ENCODE data around the gene FBXL22.
"Not testable (repeated sequence)": the region's sequence is repeated elsewhere in the genome, so short reads cannot be mapped to it uniquely, and the experiment has no call there.

FBXL22 gene

DNA sequence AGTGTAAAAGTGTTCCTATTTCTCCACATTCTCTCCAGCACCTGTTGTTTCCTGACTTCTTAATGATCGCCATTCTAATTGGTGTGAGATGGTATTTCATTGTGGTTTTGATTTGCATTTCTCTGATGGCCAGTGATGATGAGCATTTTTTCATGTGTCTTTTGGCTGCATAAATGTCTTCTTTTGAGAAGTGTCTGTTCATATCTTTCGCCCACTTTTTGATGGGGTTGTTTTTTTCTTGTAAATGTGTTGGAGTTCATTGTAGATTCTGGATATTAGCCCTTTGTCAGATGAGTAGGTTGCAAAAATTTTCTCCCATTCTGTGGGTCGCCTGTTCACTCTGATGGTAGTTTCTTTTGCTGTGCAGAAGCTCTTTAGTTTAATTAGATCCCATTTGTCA lies 20.4 kb downstream of the FBXL22 start:
- not testable (repeated sequence) for DNase-seq

DNA sequence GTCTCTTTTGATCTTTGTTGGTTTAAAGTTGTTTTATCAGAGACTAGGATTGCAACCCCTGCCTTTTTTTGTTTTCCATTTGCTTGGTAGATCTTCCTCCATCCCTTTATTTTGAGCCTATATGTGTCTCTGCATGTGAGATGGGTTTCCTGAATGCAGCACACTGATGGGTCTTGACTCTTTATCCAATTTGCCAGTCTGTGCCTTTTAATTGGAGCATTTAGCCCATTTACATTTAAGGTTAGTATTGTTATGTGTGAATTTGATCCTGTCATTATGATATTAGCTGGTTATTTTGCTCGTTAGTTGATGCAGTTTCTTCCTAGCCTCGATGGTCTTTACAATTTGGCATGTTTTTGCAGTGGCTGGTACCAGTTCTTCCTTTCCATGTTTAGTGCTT lies 23.6 kb downstream of the FBXL22 start:
- not testable (repeated sequence) for DNase-seq

DNA sequence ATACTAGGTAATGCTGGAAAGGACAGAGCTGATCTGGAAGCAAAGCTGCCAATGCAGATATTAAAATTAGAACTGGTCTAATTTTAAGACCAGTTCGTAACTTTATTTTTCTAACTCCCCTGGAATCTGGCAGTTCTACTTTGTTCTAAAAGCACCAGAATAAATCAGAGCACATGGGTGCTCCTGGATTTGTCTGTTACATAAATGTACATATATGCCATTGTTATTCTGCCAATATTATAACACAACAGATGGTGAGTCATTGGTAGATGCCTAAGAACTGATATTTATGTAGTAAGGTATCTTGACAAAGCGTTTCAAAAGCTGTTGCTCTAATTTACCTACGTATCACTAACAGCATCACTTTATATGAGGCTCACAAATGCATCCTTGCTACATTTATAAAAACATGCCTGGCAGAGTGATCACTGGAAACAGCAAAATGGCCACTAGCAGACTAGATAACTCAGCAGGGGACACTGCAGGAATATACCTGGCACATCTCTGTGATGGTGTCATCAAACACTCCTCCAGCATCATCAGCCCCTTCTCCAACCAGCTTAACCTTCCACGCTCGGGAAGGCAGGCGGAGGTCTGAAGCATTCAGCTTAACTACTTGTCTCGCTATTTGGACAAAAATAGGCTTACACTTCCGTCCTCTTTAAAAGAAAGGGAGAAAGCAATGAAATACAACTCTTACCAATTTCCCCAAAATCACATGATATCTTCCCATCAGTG lies 26.2 kb downstream of the FBXL22 start:
- no peak for DNase-seq

DNA sequence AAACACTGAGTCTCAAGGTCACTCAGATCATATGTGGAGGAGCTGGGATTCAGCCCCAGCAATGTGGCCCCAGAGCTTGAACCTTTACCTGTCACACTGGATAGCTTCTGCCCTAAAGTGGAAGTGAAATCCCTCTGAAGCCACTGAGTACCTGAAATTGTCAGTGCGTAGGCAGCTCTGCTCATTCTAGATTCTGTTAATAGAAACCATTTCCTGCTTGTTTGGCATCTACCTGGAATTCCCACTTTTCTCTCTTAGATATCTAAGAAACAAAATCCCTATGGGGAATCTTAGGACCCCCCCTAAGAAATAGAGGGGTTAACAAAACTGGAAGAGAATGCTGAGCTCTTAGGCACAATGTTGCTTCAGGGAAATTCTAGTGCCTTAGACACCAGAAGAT lies 29.8 kb downstream of the FBXL22 start:
- no peak for DNase-seq

DNA sequence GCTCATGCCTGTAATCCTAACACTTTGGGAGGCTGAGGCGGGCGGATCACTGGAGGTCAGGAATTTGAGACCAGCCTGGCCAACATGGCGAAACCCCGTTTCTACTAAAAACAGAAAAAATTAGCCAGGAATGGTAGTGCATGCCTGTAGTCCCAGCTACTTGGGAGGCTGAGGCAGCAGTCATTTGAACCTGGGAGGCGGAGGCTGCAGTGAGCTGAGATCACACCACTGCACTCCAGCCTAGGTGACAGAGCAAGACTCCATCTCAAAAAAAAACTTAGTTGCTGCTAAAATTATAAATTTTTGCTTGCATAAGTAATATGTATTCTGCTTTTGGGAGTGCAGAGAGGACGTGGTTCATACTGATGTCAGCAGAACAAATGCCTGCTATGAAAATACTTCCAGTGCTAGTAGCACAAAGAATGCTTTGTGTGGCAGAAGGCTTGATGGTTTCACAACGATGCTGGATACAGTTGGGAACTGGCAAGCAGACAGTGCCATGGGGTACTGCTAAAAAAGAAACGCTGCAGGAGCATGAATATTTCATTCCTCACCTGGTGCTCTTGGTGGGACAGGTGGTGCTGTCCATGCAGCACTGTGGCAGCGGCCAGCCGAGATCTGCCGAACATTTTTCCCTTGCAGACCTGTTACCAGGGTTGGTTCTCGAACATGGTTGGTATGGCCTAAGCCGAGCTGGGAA lies 31.1 kb downstream of the FBXL22 start:
- no peak for DNase-seq

DNA sequence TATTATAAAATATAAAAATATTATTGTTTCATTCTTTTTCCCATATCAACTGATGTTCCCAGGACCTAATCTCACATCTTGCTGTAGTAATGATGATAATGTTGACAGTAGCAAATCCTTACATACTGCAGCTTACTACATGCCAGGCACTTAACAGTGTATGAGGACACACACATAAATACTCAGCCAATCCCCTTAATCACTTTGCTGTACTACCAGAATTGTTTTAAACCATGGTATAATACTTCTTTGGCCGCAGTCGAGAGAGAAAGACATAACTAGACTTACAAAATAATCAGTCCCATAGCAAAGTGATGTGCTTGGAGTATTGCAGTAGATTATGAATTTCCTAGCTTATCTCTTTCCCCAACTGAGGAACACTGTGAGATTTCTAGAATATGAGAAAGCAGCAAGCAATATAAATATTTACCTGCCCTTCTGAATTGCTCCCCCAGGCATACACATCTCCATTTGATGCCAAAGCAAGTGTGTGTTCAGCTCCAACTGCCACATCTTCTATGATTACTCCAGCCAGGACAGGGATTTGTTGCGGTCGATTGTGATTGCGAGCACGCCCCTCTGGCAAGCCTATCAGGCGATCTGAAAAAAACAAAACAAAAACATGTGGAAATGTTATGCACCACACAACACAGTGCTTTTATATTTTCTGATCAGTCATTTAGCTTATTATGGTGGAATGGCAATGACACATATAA lies 33.0 kb downstream of the FBXL22 start:
- no peak for DNase-seq

DNA sequence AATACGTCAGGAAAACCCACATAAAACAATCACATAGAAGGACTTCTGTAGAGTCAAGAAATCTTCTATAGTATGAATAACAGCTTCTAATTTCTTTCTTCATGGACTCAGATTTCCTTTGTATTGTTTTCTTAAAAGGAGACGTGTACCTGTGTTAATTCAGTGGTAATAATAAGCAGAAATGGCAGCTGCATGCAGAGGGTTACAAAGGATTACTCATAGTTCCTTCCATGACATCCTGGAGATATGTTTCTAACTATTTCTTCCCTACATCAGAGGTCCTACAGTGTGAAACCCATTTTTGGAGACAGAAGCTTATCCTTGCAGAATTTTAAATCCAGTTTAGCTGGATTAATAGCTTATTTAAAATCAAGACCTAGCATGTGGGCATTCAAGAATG lies 36.1 kb downstream of the FBXL22 start:
- no peak for DNase-seq

DNA sequence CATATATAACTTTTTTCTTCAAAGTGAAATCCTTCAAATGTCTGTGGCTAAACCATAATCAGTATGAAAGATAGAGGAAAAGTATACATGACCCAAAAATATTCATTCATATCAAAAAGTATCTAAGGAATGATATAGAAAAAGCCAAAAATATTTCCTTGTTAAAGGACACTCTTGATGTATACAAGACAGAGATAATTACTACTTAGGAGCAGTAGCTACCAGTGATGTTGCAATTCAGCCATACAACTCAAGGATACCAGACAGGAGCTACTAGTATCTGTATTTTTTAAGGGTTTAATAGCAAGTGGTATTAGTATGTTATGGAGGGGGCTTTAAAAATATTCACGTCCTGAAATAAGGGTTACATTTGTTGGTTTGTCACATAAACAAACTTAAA lies 37.0 kb downstream of the FBXL22 start:
- no peak for DNase-seq

DNA sequence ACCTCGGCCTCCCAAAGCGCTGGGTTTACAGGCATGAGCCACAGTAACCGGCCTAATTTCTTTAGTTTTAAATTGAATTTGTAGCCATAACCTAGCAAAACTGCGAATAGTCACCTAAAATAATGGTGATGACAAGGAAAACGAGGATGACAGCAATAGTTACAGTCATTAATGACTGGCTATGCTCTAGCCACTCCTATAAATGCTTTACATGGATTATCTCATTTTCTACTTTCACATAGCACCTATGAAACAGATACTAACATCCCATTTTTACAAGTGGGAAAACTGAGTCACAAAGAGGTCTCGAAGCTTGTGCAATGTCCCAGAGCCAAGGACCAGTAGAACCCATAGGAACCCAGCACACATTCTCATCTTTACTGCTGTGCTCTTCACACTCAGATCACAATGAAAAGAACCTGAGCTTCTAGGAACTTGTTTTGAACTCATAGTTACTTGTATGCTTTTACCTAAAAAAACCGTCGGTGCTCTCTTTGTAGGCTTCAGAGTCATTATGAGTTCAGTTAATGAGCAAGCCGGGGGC lies 39.4 kb downstream of the FBXL22 start:
- no peak for DNase-seq

DNA sequence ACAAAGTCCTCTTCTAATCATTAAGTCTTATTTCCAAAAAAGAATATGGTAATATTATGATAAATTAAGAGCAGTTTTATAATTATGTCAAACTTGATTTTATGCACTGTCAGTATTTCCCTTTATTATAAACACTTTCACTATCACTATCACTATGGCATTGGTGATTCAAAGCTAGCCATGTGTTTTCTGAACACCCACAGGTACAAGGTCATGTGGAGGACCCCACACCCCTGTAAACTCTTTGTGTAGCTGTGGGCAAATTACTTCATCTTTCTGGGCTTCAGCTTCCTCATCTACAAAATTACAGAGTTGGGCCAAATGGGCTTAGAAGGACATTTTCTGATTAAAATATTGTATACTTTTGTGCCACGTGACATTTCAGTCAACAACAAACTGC lies 41.7 kb downstream of the FBXL22 start:
- DNase-seq = no peak

DNA sequence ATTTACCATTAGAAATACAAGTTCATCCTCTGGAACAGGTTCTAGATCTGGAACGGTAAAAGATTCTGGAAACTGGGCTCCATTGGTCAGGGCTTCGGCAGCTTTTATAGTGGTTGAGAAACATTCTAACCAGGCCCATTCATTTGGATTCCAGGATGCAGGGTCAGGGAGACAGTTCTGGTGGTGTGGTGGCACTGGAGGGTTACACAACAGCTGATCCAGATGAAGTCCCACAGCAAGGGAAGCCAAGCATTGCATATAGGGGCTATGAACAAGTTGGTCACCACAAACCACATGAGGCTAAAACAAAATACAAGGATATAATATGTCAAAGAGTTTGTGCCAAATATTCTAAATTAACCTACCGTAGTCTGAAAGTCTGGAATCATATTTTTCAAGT lies 43.0 kb downstream of the FBXL22 start:
- no peak for DNase-seq
